H1 (cell line): Measurements from ENCODE around the gene MRPL20. TPM values are rescaled to one million over a fixed set of nuclear protein-coding genes. Genes with fewer than 3 reads are reported as not detected.

Source experiments
- CTCF ChIA-PET: fragments of 300-600 bp; sonication (Branson Sonifier 250); formaldehyde crosslinking; loops from one replicate; lab custom pipeline; 2021; ENCODE audit not compliant: partially characterized antibody; lab: Charles Lee
- POLR2A ChIA-PET: fragments of 300-600 bp; sonication (Branson Sonifier 250); formaldehyde crosslinking; loops from one replicate; lab custom pipeline; 2021; ENCODE audit warnings: inconsistent platforms; ENCODE audit not compliant: partially characterized antibody; lab: Charles Lee
- DNase-seq, 2 experiments: peaks; one replicate each; pipeline versions ENCODE4 v3.0.0 to v3.0.0-alpha.2; 2010 to 2022; ENCODE audit warnings: low spot score in 2 of 2, low read depth in 1 of 2, mixed read lengths in 1 of 2
- FAIRE-seq: peaks from 2 replicates; lab custom pipeline; 2011; peaks lifted over from hg19 to GRCh38; lab: Jason Lieb, UNC
- H2AFZ ChIP-seq: 2 replicates; pipeline ENCODE4 v1.8.1; 2012; ENCODE audit warnings: low read length, inconsistent platforms
- H2AK5ac ChIP-seq: 2 replicates; pipeline ENCODE4 v1.6.1; 2013; ENCODE audit warnings: low read depth, low read length
- H2BK120ac ChIP-seq: replicated peaks from 2 replicates; pipeline ENCODE3; 2013; ENCODE audit warnings: low read depth, low read length, inconsistent platforms
- H2BK12ac ChIP-seq: 2 replicates; pipeline ENCODE4 v1.6.1; 2013; ENCODE audit warnings: low read depth, low read length
- H2BK15ac ChIP-seq: 2 replicates; pipeline ENCODE4 v1.6.1; 2013; ENCODE audit warnings: low read length
- H2BK20ac ChIP-seq: 2 replicates; pipeline ENCODE4 v1.6.1; 2013; ENCODE audit warnings: low read length
- H2BK5ac ChIP-seq: 2 replicates; pipeline ENCODE4 v1.6.1; 2013; ENCODE audit warnings: low read depth, low read length
- H3K14ac ChIP-seq: 2 replicates; pipeline ENCODE4 v1.6.1; 2013; ENCODE audit warnings: inconsistent platforms; ENCODE audit not compliant: insufficient read length
- H3K18ac ChIP-seq: 2 replicates; pipeline ENCODE4 v1.6.1; 2013; ENCODE audit warnings: low read length; ENCODE audit errors: extremely low read depth
- H3K23ac ChIP-seq: 2 replicates; pipeline ENCODE4 v1.6.1; 2013; ENCODE audit warnings: inconsistent platforms; ENCODE audit not compliant: insufficient read length
- H3K23me2 ChIP-seq: 2 replicates; pipeline ENCODE4 v1.6.1; 2013; ENCODE audit warnings: low read depth, low read length
- H3K27ac ChIP-seq: 2 replicates; pipeline ENCODE4 v1.6.1; 2011; ENCODE audit warnings: low read depth, low read length, inconsistent platforms
- H3K27me3 ChIP-seq, 4 experiments: replicated peaks in 1 of 4; 1 replicate in 1 of 4; 2 replicates in 3 of 4; pipeline versions ENCODE4 v1.6.1 to v1.8.1; 2011 to 2013; ENCODE audit warnings: low read length in 3 of 4, mild to moderate bottlenecking in 3 of 4, inconsistent platforms in 2 of 4, mixed read lengths in 2 of 4, moderate library complexity in 1 of 4; ENCODE audit not compliant: control insufficient read depth in 3 of 4, insufficient read depth in 3 of 4; ENCODE audit errors: extremely low read depth in 1 of 4
- H3K36me3 ChIP-seq, 4 experiments: 2 replicates each; pipeline versions ENCODE4 v1.6.1 to v1.8.1; 2011 to 2013; ENCODE audit warnings: mild to moderate bottlenecking in 4 of 4, low read length in 3 of 4, moderate library complexity in 2 of 4, control low read depth in 1 of 4, inconsistent platforms in 1 of 4; ENCODE audit not compliant: insufficient read depth in 4 of 4, control insufficient read depth in 2 of 4
- H3K4ac ChIP-seq: replicated peaks from 2 replicates; pipeline ENCODE3; 2013; ENCODE audit warnings: low read length, low read depth, mixed read lengths, inconsistent platforms; ENCODE audit not compliant: insufficient read length
- H3K4me1 ChIP-seq, 4 experiments: replicated peaks in 1 of 4; 1 replicate in 1 of 4; 2 replicates in 3 of 4; pipeline versions ENCODE4 v1.6.1 to v1.8.1; 2011 to 2013; ENCODE audit warnings: low read length in 3 of 4, inconsistent platforms in 2 of 4, mixed read lengths in 1 of 4; ENCODE audit not compliant: insufficient read depth in 4 of 4, control insufficient read depth in 3 of 4
- H3K4me2 ChIP-seq, 2 experiments: 2 replicates each; pipeline versions ENCODE4 v1.6.1 to v1.8.1; 2011 to 2013; ENCODE audit warnings: low read depth in 2 of 2, low read length in 2 of 2, control low read depth in 1 of 2, inconsistent platforms in 1 of 2, mild to moderate bottlenecking in 1 of 2; ENCODE audit not compliant: insufficient read depth in 1 of 2
- H3K4me3 ChIP-seq, 4 experiments: fragments of 200-600, 300-600 bp in 1 of 4; sonication (generic), shearing (Covaris generic), sonication (Bioruptor Twin) in 1 of 4; 2 replicates each; pipeline versions ENCODE4 v1.5.1 to v1.8.1; 2011 to 2016; ENCODE audit warnings: low read length in 4 of 4, low read depth in 3 of 4, control low read depth in 2 of 4, inconsistent platforms in 2 of 4, mild to moderate bottlenecking in 2 of 4, mixed read lengths in 1 of 4, moderate library complexity in 1 of 4; ENCODE audit not compliant: insufficient read depth in 2 of 4; ENCODE audit errors: extremely low read depth in 1 of 4
- H3K56ac ChIP-seq: replicated peaks from 2 replicates; pipeline ENCODE3; 2013; ENCODE audit warnings: low read depth, mild to moderate bottlenecking, mixed read lengths, low read length, inconsistent platforms; ENCODE audit not compliant: insufficient read length
- H3K79me1 ChIP-seq: 2 replicates; pipeline ENCODE4 v1.6.1; 2013; ENCODE audit warnings: low read depth, low read length, control low read depth
- H3K79me2 ChIP-seq, 2 experiments: 2 replicates each; pipeline versions ENCODE4 v1.6.1 to v1.8.1; 2012 to 2013; ENCODE audit warnings: low read length in 2 of 2, mild to moderate bottlenecking in 2 of 2, inconsistent platforms in 1 of 2; ENCODE audit not compliant: insufficient read depth in 2 of 2, control insufficient read depth in 1 of 2
- H3K9ac ChIP-seq, 4 experiments: replicated peaks in 1 of 4; 1 replicate in 1 of 4; 2 replicates in 3 of 4; pipeline versions ENCODE4 v1.6.1 to v1.8.1; 2011 to 2013; ENCODE audit warnings: low read depth in 3 of 4, low read length in 3 of 4, control low read depth in 2 of 4, mild to moderate bottlenecking in 2 of 4, moderate library complexity in 2 of 4, inconsistent platforms in 1 of 4; ENCODE audit errors: extremely low read depth in 1 of 4
- H3K9me3 ChIP-seq, 2 experiments: 2 replicates each; pipeline versions ENCODE4 v1.6.1 to v1.8.1; 2012 to 2013; ENCODE audit warnings: mild to moderate bottlenecking in 2 of 2, moderate library complexity in 2 of 2, control low read depth in 1 of 2, inconsistent platforms in 1 of 2, low read depth in 1 of 2, low read length in 1 of 2, mixed read lengths in 1 of 2; ENCODE audit not compliant: insufficient read depth in 2 of 2
- H4K20me1 ChIP-seq, 2 experiments: replicated peaks in 1 of 2; 2 replicates each; pipeline versions ENCODE3 to v1.8.1; 2011 to 2013; ENCODE audit warnings: inconsistent platforms in 2 of 2, low read length in 2 of 2, mild to moderate bottlenecking in 1 of 2; ENCODE audit not compliant: insufficient read depth in 2 of 2, control insufficient read depth in 1 of 2
- H4K5ac ChIP-seq: 2 replicates; pipeline ENCODE4 v1.6.1; 2013; ENCODE audit warnings: low read length, low read depth, mixed read lengths, inconsistent platforms; ENCODE audit not compliant: insufficient read length
- H4K8ac ChIP-seq: 2 replicates; pipeline ENCODE4 v1.8.0; 2013; ENCODE audit warnings: mild to moderate bottlenecking, moderate library complexity, low read length, inconsistent platforms; ENCODE audit not compliant: insufficient read depth; ENCODE audit errors: extremely low read depth
- H4K91ac ChIP-seq: replicated peaks from 2 replicates; pipeline ENCODE3; 2013; ENCODE audit warnings: low read length, mixed read lengths, inconsistent platforms; ENCODE audit not compliant: insufficient read length
- CBX5 ChIP-seq: fragments of 300-800, 300-1000 bp; sonication (generic); IDR thresholded peaks from 2 replicates; pipeline ENCODE4 v1.7.1; 2016; ENCODE audit warnings: antibody characterized with exemption, low read length, low read depth
- CBX8 ChIP-seq: fragments of 300-800, 300-1000 bp; sonication (generic); IDR thresholded peaks from 2 replicates; pipeline ENCODE4 v1.7.1; 2016; ENCODE audit warnings: low read depth, low read length, borderline replicate concordance
- CHD2 ChIP-seq: IDR thresholded peaks from 2 replicates; pipeline ENCODE4 v1.6.1; 2012; ENCODE audit warnings: low read length, improper control_type of control experiment
- HDAC6 ChIP-seq: IDR thresholded peaks from one replicate; pipeline ENCODE4 v1.7.1; 2012; ENCODE audit warnings: low read depth, mild to moderate bottlenecking, inconsistent platforms, low read length, moderate library complexity
- MAFK ChIP-seq: IDR thresholded peaks from 2 replicates; pipeline ENCODE4 v1.6.1; 2012; ENCODE audit warnings: low read depth, mild to moderate bottlenecking, improper control_type of control experiment, low read length
- NANOG ChIP-seq: IDR thresholded peaks from 2 replicates; pipeline ENCODE4 v1.6.1; 2011; ENCODE audit warnings: low read length, low read depth, mild to moderate bottlenecking, inconsistent platforms; ENCODE audit not compliant: insufficient read depth, poor library complexity, severe bottlenecking
- PHF8 ChIP-seq: fragments of 200-600 bp; sonication (generic); conservative IDR thresholded peaks from 2 replicates; pipeline ENCODE4 v1.7.1; 2012; ENCODE audit warnings: low read depth, mild to moderate bottlenecking, inconsistent platforms, low read length, moderate library complexity
- RAD21 ChIP-seq, 2 experiments: IDR thresholded peaks in 1 of 2; conservative IDR thresholded peaks in 1 of 2; 2 replicates each; pipeline ENCODE4 v1.6.1; 2011; ENCODE audit warnings: low read depth in 2 of 2, low read length in 2 of 2, improper control_type of control experiment in 1 of 2, inconsistent platforms in 1 of 2, mild to moderate bottlenecking in 1 of 2, moderate library complexity in 1 of 2
- RNF2 ChIP-seq: fragments of 200-900, 300-1000 bp; sonication (generic); IDR thresholded peaks from 2 replicates; pipeline ENCODE4 v1.7.1; 2016; ENCODE audit warnings: borderline replicate concordance, low read depth, mild to moderate bottlenecking, antibody characterized with exemption, low read length; ENCODE audit not compliant: poor library complexity, severe bottlenecking; ENCODE audit errors: missing control alignments
- WGBS, 2 experiments: shearing (Covaris generic) in 1 of 2; methylation state at CpG; one replicate each; pipeline versions ENCODE4 v1.1.6 to v1.1.7; 2013 to 2015; ENCODE audit warnings: low lambda C conversion rate in 2 of 2, mixed read lengths in 2 of 2, inconsistent platforms in 1 of 2, low coverage in 1 of 2, missing lambda C conversion rate in 1 of 2; ENCODE audit not compliant: insufficient replicate concordance in 2 of 2, insufficient coverage in 1 of 2, insufficient read length in 1 of 2; ENCODE audit errors: extremely low coverage in 1 of 2, missing lambda C conversion rate in 1 of 2; 5-methylcytosine and 5-hydroxymethylcytosine counted together
- polyA plus RNA-seq, 7 experiments: library from polyadenylated mRNA; depleted of rRNA in 3 of 7; stranded (reverse) in 5 of 7; unstranded in 2 of 7; fragments of >200 nt in 5 of 7; fragments of 200-250 nt in 2 of 7; gene quantifications; 1 replicate in 5 of 7; 2 replicates in 1 of 7; 4 replicates in 1 of 7; pipeline versions ENCODE4 v1.2.1 to v1.2.3, GENCODE V29; 2011 to 2013; ENCODE audit warnings: missing spikeins in 2 of 7, mixed read lengths in 2 of 7
- total RNA-seq: library from RNA; stranded (reverse); fragmentation: NEBNext Ultra II Directional; extraction: Animal tissue kit (Norgen Biotek cat#: 25700); gene quantifications from 2 replicates; pipeline ENCODE4 v1.2.1, GENCODE V29; 2021

Gene MRPL20
- total and polyA plus RNA-seq, 2 of the 8 experiments (the other 6 are each of a cell fraction or from before 2014, with no cell fraction given), result 126 to 151 TPM

DNA sequence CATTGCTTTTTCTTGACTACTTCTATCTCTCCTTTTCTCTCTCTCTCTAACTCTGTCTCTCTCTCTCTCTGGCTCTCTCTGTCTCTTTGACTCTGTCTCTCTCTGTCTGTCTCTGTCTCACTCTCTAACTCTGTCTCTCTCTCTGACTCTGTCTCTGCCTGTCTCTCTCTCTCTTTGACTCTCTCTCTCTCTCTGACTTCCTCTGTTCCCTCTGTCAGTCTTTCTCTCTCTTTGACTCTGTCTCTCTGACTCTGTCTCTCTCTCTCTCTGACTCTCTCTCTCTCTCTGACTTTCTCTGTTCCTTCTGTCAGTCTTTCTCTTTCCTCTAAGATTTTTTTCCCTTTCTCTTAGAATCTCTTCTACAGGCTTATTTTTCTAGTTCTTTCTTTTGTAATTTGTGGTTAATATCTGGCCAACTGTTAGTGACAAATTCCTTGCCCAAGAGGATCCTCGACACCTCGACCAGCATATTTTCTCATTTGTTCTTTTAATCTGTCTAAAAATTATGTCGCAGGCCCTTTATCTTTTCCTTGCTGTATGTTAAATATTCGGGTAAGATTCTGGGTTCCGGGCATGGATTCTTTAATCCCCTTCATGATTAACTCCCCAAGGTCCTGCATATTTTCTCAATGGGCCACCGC is 42.1 kb upstream of the MRPL20 start, which contains the start of gene ATAD3C:
Gene ATAD3C (plus strand): TSS at position 591 of the 641 bp plus-strand sequence. CDS start 995 bp downstream, outside the sequence.
- no peak within 1 kb of the TSS for H4K5ac ChIP-seq
- no peak for FAIRE-seq
- H3K36me3 ChIP-seq, result no peaks in the 10 kb centered on the region
- H2BK5ac ChIP-seq, result no peak within 1 kb of the TSS
- WGBS, 2 experiments, result 96% methylated on average over 6 of the region's 6 CpGs; no CpG with 5 or more reads in 1 of the 2 experiments
- H3K27ac ChIP-seq, result no peak within 1 kb of the TSS
- no peak within 1 kb of the TSS for H3K4me3 ChIP-seq
- POLR2A ChIA-PET, result interaction anchor here (0.7 to 0.8 kb wide), 2 partner anchors 16 to 43 kb away, joined by 3 read pairs; no protein-coding TSS in a partner anchor
- no peak within 1 kb of the TSS for H3K18ac ChIP-seq
- no peaks in the 10 kb centered on the region for H3K79me1 ChIP-seq
- no peaks in the 10 kb centered on the region for H3K79me2 ChIP-seq
- no peak within 1 kb of the TSS for H2BK15ac ChIP-seq
- no peaks in the 10 kb centered on the region for H3K23me2 ChIP-seq
- H3K9me3 ChIP-seq, result no peaks in the 10 kb centered on the region
- H2AK5ac ChIP-seq, result no peak within 1 kb of the TSS
- H4K8ac ChIP-seq, result no peak within 1 kb of the TSS
- H2AFZ ChIP-seq, result no peak within 1 kb of the TSS
- H3K4me2 ChIP-seq, result no peak within 1 kb of the TSS
- H2BK120ac ChIP-seq, result no peak within 1 kb of the TSS
- H4K91ac ChIP-seq, result no peak within 1 kb of the TSS
- H2BK12ac ChIP-seq, result no peak within 1 kb of the TSS
- H3K9ac ChIP-seq, result no peak within 1 kb of the TSS
- H3K4ac ChIP-seq, result no peak within 1 kb of the TSS
- no peak within 1 kb of the TSS for H3K56ac ChIP-seq
- H2BK20ac ChIP-seq, result no peak within 1 kb of the TSS
- H3K14ac ChIP-seq, result no peak within 1 kb of the TSS
- no peak for DNase-seq
- CTCF ChIA-PET, result interaction anchor here (1.0 to 1.9 kb wide), 2 partner anchors 11 to 47 kb away, joined by 3 to 5 read pairs; no protein-coding TSS in a partner anchor
- no peaks in the 10 kb centered on the region for H3K4me1 ChIP-seq
- H3K27me3 ChIP-seq, result no peaks in the 10 kb centered on the region
- no peaks in the 10 kb centered on the region for H4K20me1 ChIP-seq
- H3K23ac ChIP-seq, result no peak within 1 kb of the TSS
- no peak for TF ChIP-seq HDAC6
- TF ChIP-seq CHD2, result no peak
- no peak for TF ChIP-seq NANOG
- TF ChIP-seq MAFK, result no peak
- TF ChIP-seq RNF2, result no peak
- no peak for TF ChIP-seq CBX8
- no peak for TF ChIP-seq RAD21 (IDR thresholded peaks at IDR 0.05 in 1 of 2, conservative IDR thresholded peaks at IDR 0.05 in 1 of 2; ENCODE audit: low read depth in 2 of 2, low read length in 2 of 2)
- TF ChIP-seq CBX5, result no peak
- no peak for TF ChIP-seq PHF8
